Loucy (cell line): ENCODE measurements around the gene CREBL2.

ENCODE experiments used
- H2AFZ ChIP-seq: fragments of 200-600 bp; sonication (generic); 2 replicates; pipeline ENCODE4 v1.6.0; 2016; ENCODE audit warnings: antibody characterized with exemption, mild to moderate bottlenecking, low read length, moderate library complexity
- H3F3A ChIP-seq: fragments of 200-600 bp; 2 replicates; pipeline ENCODE4 v1.6.0; 2016; ENCODE audit warnings: antibody characterized with exemption, low read depth, mild to moderate bottlenecking
- H3K27me3 ChIP-seq: fragments of 200-600 bp; sonication (generic); 2 replicates; pipeline ENCODE4 v1.6.1; 2014; ENCODE audit warnings: low read length, mild to moderate bottlenecking; ENCODE audit not compliant: insufficient read depth, poor library complexity, severe bottlenecking
- H3K36me3 ChIP-seq: fragments of 200-600 bp; sonication (generic); 2 replicates; pipeline ENCODE4 v1.6.1; 2016; ENCODE audit warnings: low read length; ENCODE audit not compliant: insufficient read depth
- H3K4me1 ChIP-seq: fragments of 200-600 bp; sonication (generic); 2 replicates; pipeline ENCODE4 v1.5.1; 2014; ENCODE audit warnings: low read length, mild to moderate bottlenecking; ENCODE audit not compliant: insufficient read depth, poor library complexity, severe bottlenecking
- H3K4me2 ChIP-seq: fragments of 200-600 bp; sonication (generic); 2 replicates; pipeline ENCODE4 v1.6.0; 2014; ENCODE audit warnings: antibody characterized with exemption, low read length, low read depth, mild to moderate bottlenecking; ENCODE audit not compliant: poor library complexity, severe bottlenecking
- H3K4me3 ChIP-seq: fragments of 200-600 bp; sonication (generic); 2 replicates; pipeline ENCODE4 v1.5.1; 2014; ENCODE audit warnings: low read length, mild to moderate bottlenecking, mixed read lengths; ENCODE audit not compliant: poor library complexity, severe bottlenecking
- H3K79me2 ChIP-seq: fragments of 200-600 bp; sonication (generic); 2 replicates; pipeline ENCODE4 v1.6.1; 2014; ENCODE audit warnings: low read length; ENCODE audit not compliant: insufficient read depth
- H3K9ac ChIP-seq: fragments of 200-600 bp; sonication (generic); 2 replicates; pipeline ENCODE4 v1.6.0; 2014; ENCODE audit warnings: mild to moderate bottlenecking, low read depth, low read length, moderate library complexity; ENCODE audit not compliant: poor library complexity, severe bottlenecking
- H3K9me2 ChIP-seq: fragments of 200-600 bp; sonication (generic); replicated peaks from 2 replicates; pipeline ENCODE4 v1.6.1; 2016; ENCODE audit warnings: low read depth, low read length, mixed read lengths
- H3K9me3 ChIP-seq: fragments of 200-600 bp; sonication (generic); 2 replicates; pipeline ENCODE4 v1.6.1; 2014; ENCODE audit warnings: mild to moderate bottlenecking, antibody characterized with exemption, low read length, low read depth; ENCODE audit not compliant: insufficient read depth
- H4K20me1 ChIP-seq: fragments of 200-600 bp; sonication (generic); 2 replicates; pipeline ENCODE4 v1.6.0; 2014; ENCODE audit warnings: antibody characterized with exemption, low read length, mild to moderate bottlenecking; ENCODE audit not compliant: insufficient read depth, poor library complexity, severe bottlenecking
- EZH2phosphoT487 ChIP-seq: fragments of 200-600 bp; IDR thresholded peaks from 2 replicates; pipeline ENCODE4 v1.6.1; 2018; ENCODE audit warnings: antibody characterized with exemption, mild to moderate bottlenecking, moderate library complexity, borderline replicate concordance
- TF ChIP-seq, protein P1 (sequence below): fragments of 200-600 bp; sonication (generic); conservative IDR thresholded peaks from 2 replicates; pipeline ENCODE4 v1.5.1; 2014; ENCODE audit warnings: mild to moderate bottlenecking, antibody characterized with exemption, low read length

CREBL2 gene

GRCh38 chr12:12583510-12584178, 28.0 kb upstream of the CREBL2 start:
- TF ChIP-seq, protein P1, sequence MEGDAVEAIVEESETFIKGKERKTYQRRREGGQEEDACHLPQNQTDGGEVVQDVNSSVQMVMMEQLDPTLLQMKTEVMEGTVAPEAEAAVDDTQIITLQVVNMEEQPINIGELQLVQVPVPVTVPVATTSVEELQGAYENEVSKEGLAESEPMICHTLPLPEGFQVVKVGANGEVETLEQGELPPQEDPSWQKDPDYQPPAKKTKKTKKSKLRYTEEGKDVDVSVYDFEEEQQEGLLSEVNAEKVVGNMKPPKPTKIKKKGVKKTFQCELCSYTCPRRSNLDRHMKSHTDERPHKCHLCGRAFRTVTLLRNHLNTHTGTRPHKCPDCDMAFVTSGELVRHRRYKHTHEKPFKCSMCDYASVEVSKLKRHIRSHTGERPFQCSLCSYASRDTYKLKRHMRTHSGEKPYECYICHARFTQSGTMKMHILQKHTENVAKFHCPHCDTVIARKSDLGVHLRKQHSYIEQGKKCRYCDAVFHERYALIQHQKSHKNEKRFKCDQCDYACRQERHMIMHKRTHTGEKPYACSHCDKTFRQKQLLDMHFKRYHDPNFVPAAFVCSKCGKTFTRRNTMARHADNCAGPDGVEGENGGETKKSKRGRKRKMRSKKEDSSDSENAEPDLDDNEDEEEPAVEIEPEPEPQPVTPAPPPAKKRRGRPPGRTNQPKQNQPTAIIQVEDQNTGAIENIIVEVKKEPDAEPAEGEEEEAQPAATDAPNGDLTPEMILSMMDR: no peak
- no peak for TF ChIP-seq EZH2phosphoT487
- Histone ChIP-seq H3K4me2 (no peak overlapping the region), H3K27me3 (no peaks in the 10 kb centered on the region), H3F3A (no peaks in the 10 kb centered on the region), H3K4me3 (no peak overlapping the region), H3K9ac (no peak overlapping the region), H2AFZ (no peak overlapping the region), H4K20me1 (no peaks in the 10 kb centered on the region), H3K9me2 (no peaks in the 10 kb centered on the region), H3K9me3 (no peaks in the 10 kb centered on the region), H3K79me2 (no peaks in the 10 kb centered on the region), H3K36me3 (no peaks in the 10 kb centered on the region), H3K4me1 (no peaks in the 10 kb centered on the region)

DNA sequence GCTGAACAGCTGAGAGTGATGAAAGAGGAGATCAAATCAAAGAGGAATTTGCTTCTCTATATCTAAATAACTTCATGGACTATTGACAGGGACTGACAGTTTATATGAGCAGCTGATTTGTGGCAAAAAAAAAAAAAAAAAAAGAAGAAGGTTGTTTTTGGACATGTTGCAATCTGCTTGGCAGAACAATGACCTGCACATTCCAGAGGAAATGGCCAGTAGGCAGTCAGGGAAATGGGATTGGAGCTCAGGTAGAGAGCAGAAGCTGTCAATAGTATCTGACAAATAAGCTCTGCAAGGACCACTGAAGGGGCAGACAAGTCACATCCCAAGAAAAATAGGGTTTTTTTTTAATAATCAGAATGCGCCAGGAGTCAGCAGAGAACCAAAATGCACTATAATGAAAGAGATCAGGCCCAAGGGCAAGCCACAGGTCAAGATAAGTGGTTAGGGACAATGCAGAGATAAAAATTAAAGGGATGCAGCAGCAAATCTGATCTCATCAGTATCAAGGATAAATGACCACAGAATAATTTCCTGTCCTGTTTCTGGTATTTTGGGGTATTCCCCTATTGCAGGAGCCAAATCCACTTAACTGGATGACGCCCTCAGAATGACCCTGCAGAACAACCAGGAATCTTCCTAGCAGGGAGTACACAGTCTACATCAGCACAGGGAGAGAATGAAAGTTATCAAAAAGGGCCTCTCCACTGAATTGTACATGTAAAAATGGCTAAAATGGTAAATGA, 26.4 kb upstream of the CREBL2 start:
- no peak for TF ChIP-seq EZH2phosphoT487
- TF ChIP-seq, protein P1: no peak
- no peaks in the 10 kb centered on the region for H4K20me1 ChIP-seq
- H3K4me2 ChIP-seq: no peak overlapping the region
- H3K9me3 ChIP-seq: no peaks in the 10 kb centered on the region
- no peaks in the 10 kb centered on the region for H3K27me3 ChIP-seq
- H3K9me2 ChIP-seq: no peaks in the 10 kb centered on the region
- H3K4me1 ChIP-seq: no peaks in the 10 kb centered on the region
- H3K4me3 ChIP-seq: no peak overlapping the region
- H3K36me3 ChIP-seq: no peaks in the 10 kb centered on the region
- H3K79me2 ChIP-seq: no peaks in the 10 kb centered on the region
- H3F3A ChIP-seq: no peaks in the 10 kb centered on the region
- H2AFZ ChIP-seq: no peak overlapping the region
- H3K9ac ChIP-seq: no peak overlapping the region

DNA sequence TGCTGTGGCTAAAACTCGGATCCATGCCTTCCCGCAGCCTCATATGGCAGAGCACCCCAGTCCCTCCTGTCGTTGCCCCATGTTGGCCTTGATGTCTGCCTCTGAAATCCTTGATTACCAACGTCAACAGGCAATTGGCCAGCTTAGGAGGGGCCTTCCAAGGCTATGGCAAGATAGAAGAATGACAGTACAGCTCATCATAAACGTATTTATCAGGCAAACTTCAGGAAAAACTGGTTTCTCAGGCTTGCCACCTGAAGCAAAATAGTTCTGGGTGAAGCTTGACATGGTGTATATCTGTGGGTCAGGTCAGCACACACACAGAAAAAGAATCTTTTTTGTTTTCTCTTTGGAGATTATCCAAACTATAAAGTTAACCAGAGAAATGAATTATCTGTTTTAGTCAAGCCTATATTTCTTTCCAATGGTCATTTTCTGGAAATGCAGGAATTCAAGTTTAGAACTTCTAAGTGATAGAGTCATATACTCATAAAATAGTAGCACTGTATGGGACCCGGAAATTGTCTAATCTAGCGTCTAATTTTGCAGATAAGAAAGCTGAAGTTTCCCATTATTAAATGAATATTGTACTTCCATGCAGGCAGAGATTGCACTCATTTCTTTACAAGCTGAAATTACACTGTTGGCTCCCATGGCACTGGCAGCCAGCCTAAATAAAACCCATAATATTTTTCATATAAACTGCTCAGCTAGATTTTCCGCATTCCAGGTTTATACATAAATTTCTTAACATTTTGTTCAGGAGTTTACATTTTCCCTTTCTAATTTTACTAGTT, 24.6 kb upstream of the CREBL2 start:
- Histone ChIP-seq H3K9me2 (no peaks in the 10 kb centered on the region), H3K9ac (no peak overlapping the region), H3K79me2 (no peaks in the 10 kb centered on the region), H3F3A (no peaks in the 10 kb centered on the region), H3K27me3 (no peaks in the 10 kb centered on the region), H3K36me3 (no peaks in the 10 kb centered on the region), H3K9me3 (no peaks in the 10 kb centered on the region), H3K4me3 (no peak overlapping the region), H3K4me2 (no peak overlapping the region), H2AFZ (no peak overlapping the region), H4K20me1 (no peaks in the 10 kb centered on the region), H3K4me1 (no peaks in the 10 kb centered on the region)
- TF ChIP-seq, protein P1: no peak
- TF ChIP-seq EZH2phosphoT487: no peak
